Caki2 (cell line): Measurements from ENCODE around the gene CCNE1. TPM values are rescaled to one million over a fixed set of nuclear protein-coding genes. Genes with fewer than 3 reads are reported as not detected.

Experiments
- DNase-seq: peaks from one replicate; pipeline ENCODE4 v3.0.0-alpha.2; 2015; ENCODE audit warnings: low read depth
- in situ Hi-C: cut with HindIII; loops from 2 replicates; pipeline ENCODE4 v1.10.0; 2016; ENCODE audit warnings: low sequenced_read_pairs, low pct_unique_long_range_greater_than_20kb, mixed read lengths
- total RNA-seq: library from RNA; depleted of rRNA; stranded (reverse); fragments of >200 nt; shearing (Covaris generic); gene quantifications from 2 replicates; pipeline ENCODE4 v1.2.3, GENCODE V29; 2014; ENCODE audit warnings: low replicate concordance

CCNE1 gene
- total RNA-seq, 1 experiment from 2014 or later = 24.0 TPM

DNA sequence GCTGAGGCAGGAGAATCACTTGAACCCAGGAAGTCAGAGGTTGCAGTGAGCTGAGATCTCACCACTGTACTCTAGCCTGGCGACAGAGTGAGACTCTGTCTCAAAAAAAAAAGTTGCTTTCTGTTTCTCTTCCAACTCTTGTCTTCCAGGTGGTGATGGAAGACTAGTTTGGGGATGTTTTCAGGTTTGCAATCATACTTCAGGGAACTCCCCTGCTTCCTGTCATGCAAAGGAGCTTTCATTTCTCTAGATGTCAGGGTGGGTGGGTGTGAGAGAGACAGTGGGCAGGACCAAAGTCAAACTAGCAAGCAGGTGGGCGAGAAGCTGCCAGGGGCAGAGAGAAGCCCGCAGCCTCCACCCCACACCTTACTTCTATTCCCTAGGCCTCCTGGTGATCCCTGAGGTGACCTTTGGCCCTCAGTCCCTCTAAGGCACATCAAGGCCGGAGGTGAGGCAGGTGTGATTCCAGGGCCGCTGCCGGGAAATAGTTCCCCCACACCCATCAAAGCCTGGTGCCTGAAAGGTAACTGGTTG lies 25.7 kb downstream of the CCNE1 start:
- in situ Hi-C loops = no loop called here
- no peak for DNase-seq

DNA sequence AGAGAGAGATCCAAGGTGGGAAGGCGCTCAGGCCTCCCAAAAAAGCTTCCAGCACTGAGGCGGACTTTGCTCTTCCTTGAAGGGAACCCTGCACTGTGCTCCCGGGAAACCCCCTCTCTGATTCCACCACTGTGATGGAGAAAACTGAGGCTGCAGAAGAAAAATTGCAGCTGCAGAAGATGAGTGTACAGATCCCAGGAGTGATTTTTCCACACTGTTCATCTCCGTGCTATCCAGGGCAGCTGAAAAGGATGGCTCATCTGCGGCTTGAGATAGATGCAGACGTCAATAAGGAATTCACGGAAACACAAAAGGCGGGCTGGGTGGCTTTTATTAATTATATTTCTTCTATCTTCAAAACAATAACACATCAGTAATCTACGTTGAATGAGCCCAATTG lies 26.2 kb downstream of the CCNE1 start:
- in situ Hi-C loops = no loop called here

DNA sequence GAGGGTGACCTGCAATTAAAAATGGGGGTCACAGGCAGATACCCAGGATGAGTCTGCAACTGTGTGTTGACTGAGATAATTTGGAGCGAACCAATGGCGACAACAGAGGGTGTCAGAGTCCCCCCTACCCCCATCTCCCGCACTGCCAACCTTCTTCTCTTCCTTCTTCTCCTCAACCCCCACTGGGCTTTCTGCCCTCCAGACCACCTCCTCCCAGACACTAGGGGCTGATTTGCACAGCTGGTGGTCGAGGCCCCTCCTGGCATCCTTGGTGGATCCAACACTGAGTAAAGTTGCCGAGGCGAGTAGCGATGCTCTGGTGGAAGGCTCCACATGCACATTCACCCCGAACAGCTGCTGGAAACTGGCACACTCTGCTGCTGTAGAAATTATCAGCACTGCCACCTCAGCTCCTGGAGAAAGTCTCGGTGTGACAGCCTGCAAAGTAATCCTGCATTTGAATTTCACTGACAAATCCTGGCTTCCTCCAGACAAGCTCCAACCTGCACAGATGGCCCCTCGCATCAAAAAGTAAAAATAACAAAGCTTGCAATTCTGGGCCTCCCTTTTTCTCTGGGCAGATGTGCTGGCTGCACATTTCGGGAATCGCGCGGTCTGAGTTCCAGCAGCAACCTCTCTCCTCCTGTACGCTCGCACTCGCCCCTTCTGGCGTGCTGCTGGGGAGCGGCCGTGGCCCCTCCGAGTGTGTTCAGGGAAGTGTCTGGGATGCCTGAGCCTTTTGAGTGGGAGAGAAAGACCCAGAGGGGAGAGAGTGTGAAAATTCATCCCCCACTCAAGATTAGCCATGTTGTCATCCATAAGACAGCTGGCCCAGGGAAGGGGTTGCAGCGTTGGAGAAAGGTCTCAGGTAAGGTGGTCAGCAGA lies 28.5 kb downstream of the CCNE1 start:
- in situ Hi-C loops = no loop called here
- DNase-seq = no peak

More for the DNA sequence above, 26.2 kb downstream of the CCNE1 start:
- no peak for DNase-seq

DNA sequence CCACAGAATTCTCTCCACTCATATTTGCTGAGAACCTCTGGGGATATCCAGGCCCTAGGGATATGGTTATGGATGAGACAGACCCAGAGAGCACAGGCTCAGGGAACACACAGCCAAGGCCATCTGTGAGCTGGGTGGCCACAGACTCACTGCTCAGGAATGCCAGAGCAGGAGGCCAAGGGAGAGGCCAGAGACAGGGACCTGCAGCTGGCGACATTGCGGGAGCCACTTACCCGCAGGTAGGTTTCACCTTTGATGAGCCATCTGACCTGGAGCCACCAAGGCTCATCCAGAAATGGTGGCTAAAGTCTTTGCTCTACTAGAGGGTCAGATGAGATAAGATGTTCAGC lies 29.4 kb downstream of the CCNE1 start:
- in situ Hi-C loops = no loop called here
- DNase-seq = no peak

DNA sequence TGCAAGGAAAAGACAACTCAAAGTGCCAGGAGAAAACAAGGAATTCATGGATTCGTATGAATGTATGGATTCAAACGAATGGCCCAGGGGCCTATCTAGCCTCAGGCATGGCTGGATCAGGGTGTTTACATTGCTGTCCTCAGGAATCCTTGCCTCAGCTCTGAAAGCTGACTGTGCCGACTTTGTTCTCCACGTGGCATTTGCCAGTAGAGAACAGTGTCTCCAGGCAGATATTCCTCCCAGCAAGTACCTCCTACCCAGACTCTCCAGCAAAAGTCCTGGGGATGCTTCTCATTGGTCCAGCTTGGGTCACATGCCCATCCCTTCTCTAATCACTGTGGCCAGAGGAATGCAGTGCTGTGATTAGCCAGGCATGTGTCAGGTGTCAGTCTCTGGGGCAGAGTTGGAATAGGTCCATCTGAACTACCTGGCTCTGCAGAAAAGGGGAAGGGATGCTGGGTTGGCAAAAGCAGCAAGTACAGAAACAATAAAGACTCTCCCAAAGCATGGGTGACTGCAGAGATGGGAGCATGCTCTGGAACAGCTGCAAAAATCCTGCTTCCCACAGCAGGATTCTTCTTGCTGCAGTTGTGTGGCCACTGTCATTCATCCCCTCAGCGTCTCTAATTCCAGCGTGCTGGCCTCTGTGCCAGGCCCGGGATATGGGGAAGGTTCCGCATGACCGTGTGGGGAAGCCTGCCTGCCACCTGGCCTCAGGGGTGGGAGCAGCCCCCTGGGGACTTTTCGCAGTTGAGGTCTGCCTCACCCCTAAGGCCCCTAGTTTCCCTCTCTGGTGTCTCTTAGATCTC lies 30.0 kb downstream of the CCNE1 start:
- peak; percentile 78 for DNase-seq
- in situ Hi-C loops = no loop called here

- in situ Hi-C loops = no loop called here
- DNase-seq = no peak
Measured at GRCh38 chr19:29842471-29843179, 30.8 kb downstream of the CCNE1 start.

- no peak for DNase-seq
- in situ Hi-C loops = no loop called here
Measured at GRCh38 chr19:29843180-29844051, 31.6 kb downstream of the CCNE1 start.

GRCh38 chr19:29844891-29845573 lies 33.2 kb downstream of the CCNE1 start:
- in situ Hi-C loops = no loop called here
- peak; percentile 94 for DNase-seq

- in situ Hi-C loops = no loop called here
Measured at GRCh38 chr19:29845574-29846176, 33.9 kb downstream of the CCNE1 start.

DNA sequence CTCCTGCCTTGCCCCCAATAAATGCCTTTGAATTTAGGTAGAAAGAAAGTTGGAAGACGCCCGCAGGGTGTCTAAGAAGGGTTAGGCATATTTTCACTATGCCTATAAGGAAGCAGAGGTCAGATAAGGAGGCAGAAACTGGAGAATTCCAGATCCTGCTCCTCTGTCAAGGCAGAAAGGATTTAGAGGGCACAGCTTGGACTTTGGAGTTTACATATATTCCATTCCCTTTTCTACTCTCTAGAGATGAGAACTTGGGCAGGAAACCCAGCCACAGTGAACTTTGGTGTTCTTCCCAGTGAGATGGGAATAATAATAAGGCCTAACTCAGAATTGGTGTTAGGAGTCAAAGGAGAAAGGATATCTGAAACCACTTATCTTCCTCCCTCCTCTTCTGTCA lies 37.4 kb downstream of the CCNE1 start:
- no peak for DNase-seq
- in situ Hi-C loops = no loop called here

More at GRCh38 chr19:29845574-29846176, 33.9 kb downstream of the CCNE1 start:
- peak; percentile 84 for DNase-seq

- no peak for DNase-seq
- in situ Hi-C loops = no loop called here
Measured at GRCh38 chr19:29850482-29850881, 38.7 kb downstream of the CCNE1 start.

GRCh38 chr19:29851769-29852521 lies 40.2 kb downstream of the CCNE1 start:
- no peak for DNase-seq
- in situ Hi-C loops = no loop called here

DNA sequence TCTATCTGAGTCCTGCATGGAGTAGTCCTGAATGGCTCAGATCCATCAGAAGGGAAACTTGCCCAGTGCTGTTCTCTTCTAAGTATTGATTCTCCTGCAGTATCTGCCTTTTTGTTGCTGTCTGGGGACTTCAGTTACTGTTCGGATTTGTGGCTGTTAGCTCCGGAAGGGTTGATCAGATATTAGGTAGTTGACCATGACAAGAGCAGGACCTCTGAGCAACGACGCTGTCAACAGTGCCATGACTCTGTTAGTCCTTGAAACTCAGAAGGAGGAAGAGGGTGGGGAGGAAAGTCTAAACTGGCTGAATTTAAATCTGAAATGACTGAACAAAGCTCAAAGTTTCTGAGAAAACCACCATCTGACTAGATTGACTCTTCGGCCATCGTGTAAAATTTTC lies 42.2 kb downstream of the CCNE1 start:
- DNase-seq = no peak
- in situ Hi-C loops = no loop called here

DNA sequence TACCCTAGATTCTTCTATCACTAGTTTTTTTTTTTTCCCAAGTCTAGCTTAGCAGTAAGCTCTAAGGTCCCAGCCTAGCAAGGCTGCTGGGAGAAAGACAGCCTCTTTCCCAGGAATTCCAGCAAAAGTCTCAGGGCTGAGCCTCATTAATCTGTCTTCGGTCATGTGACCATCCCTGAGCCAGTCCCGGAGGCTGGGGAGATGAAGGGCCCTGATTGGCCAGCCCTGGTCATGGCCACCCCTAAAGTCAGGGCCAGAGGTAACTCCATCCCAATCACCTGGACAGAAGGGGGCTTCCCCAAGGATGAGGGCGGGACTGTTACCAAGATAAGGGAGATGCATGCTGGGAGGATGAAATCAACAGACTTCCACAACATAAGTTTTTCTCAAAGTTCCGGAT lies 43.3 kb downstream of the CCNE1 start:
- DNase-seq = peak; percentile 18
- in situ Hi-C loops = no loop called here

- no peak for DNase-seq
- in situ Hi-C loops = no loop called here
Measured at GRCh38 chr19:29855741-29856500, 44.1 kb downstream of the CCNE1 start.
